Mucosa of descending colon (tissue), 3 donors: ENCODE data around the gene GNL2. TPM values are rescaled to one million over a fixed set of nuclear protein-coding genes. Genes with fewer than 3 reads are reported as not detected.
"Not testable (repeated sequence)": the region's sequence is repeated elsewhere in the genome, so short reads cannot be mapped to it uniquely, and the experiment has no call there.

Experiments
- ATAC-seq: fragments of 200-7000 bp; cut with Tn5 transposase; one replicate; pipeline ENCODE4 v1.9.1; 2020; ENCODE audit warnings: mild to moderate bottlenecking, moderate library complexity
- DNase-seq, 3 donors: peaks; one replicate each; pipeline ENCODE4 v3.0.0-alpha.2; 2020
- H3K36me3 ChIP-seq: fragments of 200-600 bp; one replicate; pipeline ENCODE4 v1.8.0; 2021; ENCODE audit warnings: low read depth, mild to moderate bottlenecking
- H3K4me1 ChIP-seq: fragments of 200-600 bp; one replicate; pipeline ENCODE4 v1.8.0; 2021; ENCODE audit warnings: low read depth, mild to moderate bottlenecking
- H3K4me3 ChIP-seq: fragments of 200-600 bp; one replicate; pipeline ENCODE4 v1.8.0; 2021; ENCODE audit warnings: mild to moderate bottlenecking
- H3K9me3 ChIP-seq: fragments of 200-600 bp; one replicate; pipeline ENCODE4 v1.8.0; 2021; ENCODE audit warnings: mild to moderate bottlenecking
- intact Hi-C, 2 donors: fragments of 100-400 bp; cut with DNase I in 1 of 2; cut with micrococcal nuclease in 1 of 2; formaldehyde crosslinking; loops; one replicate each; pipeline versions ENCODE4 v1.11.0 to v1.11.1; 2022; cut with DNase I, micrococcal nuclease
- total RNA-seq, 3 donors: library from RNA; stranded (reverse); fragmentation: NEBNext Ultra II Directional in 2 of 3; extraction: Animal tissue kit (Norgen Biotek cat#: 25700) in 2 of 3; gene quantifications; one replicate each; pipeline versions ENCODE4 v1.2.1 to v1.2.4, GENCODE V29; 2021 to 2023
- TF ChIP-seq, protein P1 (sequence below): fragments of 200-600 bp; IDR thresholded peaks from one replicate; pipeline ENCODE4 v1.8.0; 2022; ENCODE audit warnings: antibody characterized with exemption, mild to moderate bottlenecking
- donor health status: DM: no; HTN: no; CAD: no; lungs with moderate emphysema.
- donor health status: DM: no; HTN: no; CAD: no.
- donor health status: DM: no; HTN: yes; CAD: no.

Gene GNL2
- total RNA-seq, 3 donors from 2014 or later: 31.2 to 38.4 (median 34.0) TPM

DNA sequence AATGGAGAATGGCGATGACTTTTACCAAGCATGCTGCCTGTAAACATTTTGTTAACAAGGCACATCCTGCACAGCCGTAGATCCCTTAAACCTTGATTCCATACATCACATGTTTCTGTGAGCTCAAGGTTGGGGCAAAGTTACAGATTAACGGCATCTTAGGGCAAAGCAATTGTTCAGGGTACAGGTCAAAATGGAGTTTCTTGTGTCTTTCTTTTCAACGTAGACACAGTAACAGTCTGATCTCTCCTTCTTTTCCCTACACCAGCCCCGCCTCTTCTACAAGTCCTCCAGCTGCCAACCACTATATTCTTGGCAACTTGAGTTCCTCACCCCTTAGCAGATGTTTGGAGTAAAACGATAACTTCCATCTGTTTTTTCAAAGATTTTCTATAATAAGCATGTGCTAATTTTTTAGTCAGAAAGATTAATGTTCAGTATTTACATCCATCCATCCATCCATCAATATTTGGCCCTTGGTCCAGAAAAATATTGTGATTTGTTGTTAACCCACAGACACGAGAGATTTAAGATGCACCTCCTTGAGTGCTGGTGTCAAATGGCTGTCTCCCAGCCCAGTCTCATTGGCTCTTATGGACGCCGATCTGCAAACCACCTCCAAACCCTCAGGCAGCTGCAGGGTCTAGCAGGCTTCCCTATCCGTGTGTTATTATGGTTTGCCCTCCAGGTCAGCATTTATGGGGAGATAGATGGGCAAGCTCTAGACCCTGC is 35.2 kb downstream of the GNL2 start:
- no peaks in the 10 kb centered on the region for H3K36me3 ChIP-seq
- TF ChIP-seq, protein P1, sequence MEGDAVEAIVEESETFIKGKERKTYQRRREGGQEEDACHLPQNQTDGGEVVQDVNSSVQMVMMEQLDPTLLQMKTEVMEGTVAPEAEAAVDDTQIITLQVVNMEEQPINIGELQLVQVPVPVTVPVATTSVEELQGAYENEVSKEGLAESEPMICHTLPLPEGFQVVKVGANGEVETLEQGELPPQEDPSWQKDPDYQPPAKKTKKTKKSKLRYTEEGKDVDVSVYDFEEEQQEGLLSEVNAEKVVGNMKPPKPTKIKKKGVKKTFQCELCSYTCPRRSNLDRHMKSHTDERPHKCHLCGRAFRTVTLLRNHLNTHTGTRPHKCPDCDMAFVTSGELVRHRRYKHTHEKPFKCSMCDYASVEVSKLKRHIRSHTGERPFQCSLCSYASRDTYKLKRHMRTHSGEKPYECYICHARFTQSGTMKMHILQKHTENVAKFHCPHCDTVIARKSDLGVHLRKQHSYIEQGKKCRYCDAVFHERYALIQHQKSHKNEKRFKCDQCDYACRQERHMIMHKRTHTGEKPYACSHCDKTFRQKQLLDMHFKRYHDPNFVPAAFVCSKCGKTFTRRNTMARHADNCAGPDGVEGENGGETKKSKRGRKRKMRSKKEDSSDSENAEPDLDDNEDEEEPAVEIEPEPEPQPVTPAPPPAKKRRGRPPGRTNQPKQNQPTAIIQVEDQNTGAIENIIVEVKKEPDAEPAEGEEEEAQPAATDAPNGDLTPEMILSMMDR: no peak
- no peak overlapping the region for H3K4me3 ChIP-seq
- DNase-seq (no peak), ATAC-seq (no peak)
- no peaks in the 10 kb centered on the region for H3K9me3 ChIP-seq
- intact Hi-C loops: no loop called here
- H3K4me1 ChIP-seq: peaks cover 5% of the 10 kb centered on the region

DNA sequence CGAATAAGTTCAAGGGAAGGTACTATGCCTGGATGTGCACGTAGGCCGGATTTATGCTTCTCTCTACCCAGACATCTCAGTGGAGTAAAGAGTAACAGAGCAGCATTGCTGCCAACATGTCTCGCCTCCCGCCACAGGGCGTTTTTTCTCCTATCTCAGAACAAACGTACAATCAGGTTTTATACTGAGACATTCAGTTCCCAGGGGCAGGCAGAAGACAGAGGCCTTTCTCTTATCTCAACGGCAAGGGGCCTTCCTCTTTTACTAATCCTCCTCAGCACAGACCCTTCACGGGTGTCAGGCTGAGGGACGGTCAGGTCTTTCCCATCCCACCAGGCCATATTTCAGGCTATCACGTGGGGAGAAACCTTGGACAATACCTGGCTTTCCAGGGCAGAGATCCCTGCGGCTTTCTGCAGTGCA is 35.8 kb downstream of the GNL2 start:
- H3K4me1 ChIP-seq, ATAC-seq, DNase-seq, H3K36me3 ChIP-seq, H3K4me3 ChIP-seq, H3K9me3 ChIP-seq, intact Hi-C loops: not testable (repeated sequence)

DNA sequence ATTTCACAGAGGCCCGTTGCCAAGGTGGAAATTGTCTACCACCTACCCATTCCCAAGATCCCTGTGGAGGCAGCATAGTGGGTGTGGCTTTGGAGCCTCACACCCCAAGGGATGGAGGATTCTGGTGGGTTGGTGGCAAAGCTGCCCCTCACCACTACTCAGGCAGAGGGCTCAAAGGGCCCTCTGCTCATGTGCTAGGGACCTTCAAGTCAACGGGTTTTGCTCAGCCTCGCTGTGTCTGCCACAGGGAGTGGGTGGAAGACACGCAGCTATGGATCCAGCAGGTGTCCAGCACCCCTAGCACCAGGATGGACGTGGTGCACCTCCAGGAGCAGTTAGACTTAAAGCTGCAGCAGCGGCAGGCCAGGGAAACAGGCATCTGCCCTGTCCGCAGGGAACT is 36.7 kb downstream of the GNL2 start:
- intact Hi-C loops: no loop called here
- H3K36me3 ChIP-seq: no peaks in the 10 kb centered on the region
- DNase-seq: no peak
- TF ChIP-seq, protein P1: no peak
- H3K4me3 ChIP-seq: no peak overlapping the region
- no peaks in the 10 kb centered on the region for H3K9me3 ChIP-seq
- ATAC-seq: no peak
- peaks cover 5% of the 10 kb centered on the region for H3K4me1 ChIP-seq

DNA sequence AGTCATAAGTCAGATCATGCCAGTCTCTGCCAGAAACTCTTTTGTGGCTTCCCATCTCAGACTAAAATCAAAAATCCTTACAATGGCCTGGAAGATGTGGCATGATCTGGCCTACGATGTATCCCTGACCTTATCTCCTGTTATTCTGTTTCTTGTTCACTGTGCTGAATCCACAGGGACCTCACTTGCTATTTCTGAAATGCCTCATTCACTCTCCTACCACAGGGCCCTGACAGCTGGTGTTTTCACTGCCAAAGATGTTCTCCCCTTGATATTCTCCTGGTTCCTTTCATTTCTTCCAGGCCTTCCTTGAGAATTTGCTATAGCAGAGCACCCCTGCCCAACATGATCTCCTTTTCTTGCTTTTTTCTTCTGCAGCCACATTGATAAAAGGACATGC is 37.3 kb downstream of the GNL2 start:
- H3K36me3 ChIP-seq: no peaks in the 10 kb centered on the region
- ATAC-seq (no peak), DNase-seq (no peak)
- H3K4me1 ChIP-seq: peaks cover 7% of the 10 kb centered on the region
- H3K4me3 ChIP-seq: no peak overlapping the region
- intact Hi-C loops: no loop called here
- no peaks in the 10 kb centered on the region for H3K9me3 ChIP-seq
- TF ChIP-seq, protein P1: no peak

DNA sequence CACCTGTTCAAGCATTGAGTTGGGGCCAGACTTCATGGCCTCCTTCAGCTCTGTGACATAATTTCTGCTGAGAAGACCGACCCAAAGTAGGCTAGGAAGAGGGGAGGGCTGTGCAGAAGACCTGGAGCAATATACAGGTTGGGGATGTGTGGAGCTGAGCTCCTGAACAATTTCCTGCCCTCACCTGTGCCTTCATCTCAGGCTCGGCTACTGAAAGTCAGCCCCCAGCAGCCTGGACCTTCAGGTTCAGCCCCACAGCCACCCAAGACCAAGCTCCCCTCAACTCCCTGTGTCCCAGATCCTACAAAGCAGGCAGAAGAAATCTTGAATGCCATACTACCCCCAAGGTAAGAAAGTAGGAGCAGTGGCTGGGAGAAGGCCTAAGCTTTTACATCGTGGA is 38.3 kb downstream of the GNL2 start:
- Histone ChIP-seq H3K4me1 (peaks cover 17% of the 10 kb centered on the region), H3K4me3 (no peak overlapping the region), H3K36me3 (no peaks in the 10 kb centered on the region), H3K9me3 (no peaks in the 10 kb centered on the region)
- TF ChIP-seq, protein P1: no peak
- no peak for DNase-seq
- ATAC-seq: no peak
- intact Hi-C loops: no loop called here

DNA sequence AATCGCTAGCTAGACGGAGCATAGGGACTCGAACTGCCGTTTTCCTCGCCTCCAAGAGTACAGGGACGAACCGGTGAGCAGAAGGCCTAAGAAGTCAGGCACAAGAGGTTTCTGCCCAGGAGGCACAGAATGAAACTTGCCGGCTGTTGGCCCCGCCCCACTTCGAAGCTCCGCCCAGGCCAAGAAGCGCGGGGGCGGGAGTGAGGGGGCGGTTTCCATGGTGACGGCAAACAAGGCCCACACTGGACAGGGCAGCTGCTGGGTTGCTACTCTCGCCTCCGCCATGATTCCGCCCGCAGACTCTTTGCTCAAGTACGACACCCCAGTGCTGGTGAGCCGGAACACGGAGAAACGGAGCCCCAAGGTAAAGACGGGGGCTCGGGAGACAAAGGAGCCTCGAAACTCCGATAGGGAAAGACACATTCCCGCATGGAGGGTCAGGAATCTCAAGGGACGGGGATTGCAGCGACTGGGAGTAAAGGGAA is 39.0 kb downstream of the GNL2 start, which contains the start of gene DNALI1:
Gene DNALI1 (plus strand): TSS at position 229 of the 485 bp plus-strand sequence. CDS start 55 bp downstream, at position 284.
- TF ChIP-seq, protein P1: no peak
- peak; percentile 79 to 89 (median 84) for DNase-seq
- no peak within 1 kb of the TSS for H3K4me3 ChIP-seq
- H3K36me3 ChIP-seq: no peaks in the 10 kb centered on the region
- intact Hi-C loops: no loop called here
- no peaks in the 10 kb centered on the region for H3K9me3 ChIP-seq
- ATAC-seq: peak; percentile 86
- peaks cover 18% of the 10 kb centered on the region for H3K4me1 ChIP-seq
